Measurements from ENCODE around the gene RNF20. TPM values are rescaled to one million over a fixed set of nuclear protein-coding genes. Genes with fewer than 3 reads are reported as not detected.

RNF20 gene
- total and polyA plus RNA-seq, 4 donors, result 8.3 to 13.9 (median 10.9) TPM

- TF ChIP-seq NR2F2 (IDR thresholded peaks at IDR 0.05), result no peak
Measured at GRCh38 chr9:101564252-101564651, 30.6 kb downstream of the RNF20 start (continued).

GRCh38 chr9:101566904-101567724 is 33.5 kb downstream of the RNF20 start:
- Histone ChIP-seq H3K9me3 (ENCODE audit: control insufficient read depth in 4 of 4, low read length in 3 of 4) (no peaks in the 10 kb centered on the region), H3K36me3 (ENCODE audit: control insufficient read depth in 4 of 4, insufficient read depth in 3 of 4, low read depth in 1 of 4, low read length in 3 of 4) (peaks cover 7 to 37% (median 24%) of the 10 kb centered on the region in 4 donors), H3K4me1 (ENCODE audit: control insufficient read depth in 4 of 4, insufficient read depth in 4 of 4, low read length in 3 of 4) (no peaks in the 10 kb centered on the region), H3K27ac (ENCODE audit: low read depth in 1 of 2, low read length in 2 of 2) (no peak overlapping the region), H3K9ac (ENCODE audit: low read depth in 1 of 2, low read length in 2 of 2) (no peak overlapping the region), H3K27me3 (ENCODE audit: control insufficient read depth in 4 of 4, insufficient read depth in 4 of 4, low read length in 3 of 4) (no peaks in the 10 kb centered on the region), H3K4me3 (ENCODE audit: low read depth in 1 of 3, low read length in 3 of 3) (no peak overlapping the region)
- no peak for DNase-seq (ENCODE audit: low spot score)
- WGBS, result 90% methylated on average over 5 of the region's 5 CpGs
- no peak for TF ChIP-seq TAF1 (conservative IDR thresholded peaks at IDR 0.05)
- no peak for TF ChIP-seq EGR1 (IDR thresholded peaks at IDR 0.05; ENCODE audit: low read depth in 2 of 2)
- peak; percentile 52 to 71 for TF ChIP-seq RAD21 (IDR thresholded peaks at IDR 0.05)
- peak; percentile 39 for TF ChIP-seq CTCF (IDR thresholded peaks at IDR 0.05; ENCODE audit: low read depth, low read length, missing input control)

GRCh38 chr9:101567725-101568350 is 34.2 kb downstream of the RNF20 start:
- DNase-seq (ENCODE audit: low spot score), result no peak
- Histone ChIP-seq H3K9me3 (ENCODE audit: control insufficient read depth in 4 of 4, low read length in 3 of 4) (no peaks in the 10 kb centered on the region), H3K27me3 (ENCODE audit: control insufficient read depth in 4 of 4, insufficient read depth in 4 of 4, low read length in 3 of 4) (no peaks in the 10 kb centered on the region), H3K4me1 (ENCODE audit: control insufficient read depth in 4 of 4, insufficient read depth in 4 of 4, low read length in 3 of 4) (no peaks in the 10 kb centered on the region), H3K36me3 (ENCODE audit: control insufficient read depth in 4 of 4, insufficient read depth in 3 of 4, low read depth in 1 of 4, low read length in 3 of 4) (peaks cover 3 to 30% (median 18%) of the 10 kb centered on the region in 4 donors), H3K9ac (ENCODE audit: low read depth in 1 of 2, low read length in 2 of 2) (no peak overlapping the region), H3K27ac (ENCODE audit: low read depth in 1 of 2, low read length in 2 of 2) (no peak overlapping the region), H3K4me3 (ENCODE audit: low read depth in 1 of 3, low read length in 3 of 3) (no peak overlapping the region)
- no peak for TF ChIP-seq HNF4A (conservative IDR thresholded peaks at IDR 0.05)
- no peak for TF ChIP-seq YY1 (IDR thresholded peaks at IDR 0.05)
- no peak for TF ChIP-seq TAF1 (conservative IDR thresholded peaks at IDR 0.05)
- TF ChIP-seq FOXA2 (IDR thresholded peaks at IDR 0.05), result no peak
- no peak for TF ChIP-seq REST (IDR thresholded peaks at IDR 0.05)
- no peak for TF ChIP-seq RXRA (IDR thresholded peaks at IDR 0.05)
- WGBS, result 95% methylated on average over 3 of the region's 3 CpGs
